ENCODE data around the gene CELF2.

CELF2 gene

GRCh38 chr10:11255796-11256444 lies 238.2 kb downstream of the CELF2 start:
- DNase-seq, result peak; percentile 57

DNA sequence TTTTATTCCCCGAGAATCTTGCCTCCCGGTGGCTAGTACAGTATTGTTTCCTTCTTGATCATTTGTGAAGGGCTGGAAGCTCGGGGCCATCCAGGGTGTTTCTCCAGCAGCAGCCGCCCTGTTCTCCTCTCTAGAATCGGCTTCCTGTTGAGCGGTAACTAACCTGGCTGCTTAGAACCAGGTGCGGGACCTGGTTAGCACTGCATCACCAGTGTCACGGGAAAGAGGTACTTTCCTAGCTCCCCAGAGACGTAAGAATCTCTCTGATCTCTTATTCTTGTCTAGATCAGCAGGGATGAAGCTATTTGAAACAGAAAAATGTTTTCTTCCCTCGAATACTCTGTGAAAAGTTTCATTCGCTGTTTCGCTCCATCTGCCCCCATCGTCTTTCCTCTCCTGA lies 239.2 kb downstream of the CELF2 start:
- no peak for DNase-seq

GRCh38 chr10:11257440-11258090 lies 239.9 kb downstream of the CELF2 start:
- DNase-seq, result no peak

- no peak for DNase-seq
Observed at GRCh38 chr10:11260170-11260569, 242.5 kb downstream of the CELF2 start.

DNA sequence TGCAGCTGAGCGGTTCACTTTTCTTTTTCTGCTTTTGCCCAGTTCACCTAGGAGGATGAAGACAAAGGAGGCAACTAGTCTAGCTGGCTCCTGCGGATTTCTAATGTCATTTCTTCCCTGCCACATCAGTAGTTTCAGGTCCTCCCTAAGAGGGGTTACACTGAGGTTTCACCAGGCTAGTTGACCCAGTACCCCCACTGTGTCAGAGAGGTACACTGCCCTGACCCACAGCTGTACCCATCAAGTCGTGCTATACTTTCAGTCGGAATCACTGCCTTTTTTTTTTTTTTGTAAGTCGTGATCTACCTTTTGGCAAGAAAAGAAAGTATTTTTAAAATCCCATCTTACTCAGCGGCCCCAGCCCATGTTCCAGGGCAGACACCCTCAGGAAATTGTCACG lies 243.5 kb downstream of the CELF2 start:
- no peak for DNase-seq

GRCh38 chr10:11261687-11262493 lies 244.2 kb downstream of the CELF2 start:
- no peak for DNase-seq

DNA sequence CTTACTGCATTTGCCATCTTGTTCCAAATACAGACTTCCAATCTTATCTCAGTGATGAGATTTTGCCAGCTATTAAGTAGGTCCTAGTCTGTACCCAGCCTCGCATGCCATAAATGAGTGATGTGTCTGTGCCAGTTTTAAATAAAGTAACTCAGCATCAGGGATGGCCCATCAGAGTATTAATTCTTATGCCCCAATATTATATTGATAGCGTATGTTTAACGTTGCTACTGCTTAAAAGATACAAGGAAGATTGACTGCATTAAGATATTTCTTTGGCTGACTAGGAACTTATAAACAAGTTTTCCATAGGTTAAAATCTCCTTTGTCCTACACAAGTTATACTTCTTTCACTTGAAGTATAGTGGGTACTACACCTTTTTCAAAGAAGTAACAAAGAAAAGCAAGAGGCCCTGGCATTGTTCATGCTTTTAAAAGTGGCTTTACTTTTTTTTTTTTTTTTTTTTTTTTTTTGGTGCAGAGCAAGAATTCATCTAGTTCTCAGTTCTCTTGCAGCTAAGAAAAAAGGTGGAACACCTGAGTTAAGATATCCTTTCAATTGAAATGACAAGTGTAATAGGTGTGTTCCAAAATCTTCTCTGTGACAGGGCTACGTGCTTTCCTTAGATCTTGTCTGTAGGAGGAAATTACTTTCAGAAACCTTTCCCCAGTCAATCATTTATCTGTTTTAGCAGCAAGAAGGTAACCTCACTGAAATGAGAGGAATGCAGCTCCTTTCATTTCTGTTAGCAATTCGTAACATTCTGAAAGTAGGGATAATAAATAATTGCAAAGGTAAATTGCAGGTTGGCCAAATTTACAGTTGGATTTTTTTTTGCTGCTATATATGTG lies 245.0 kb downstream of the CELF2 start:
- no peak for DNase-seq

GRCh38 chr10:11263767-11264166 lies 246.1 kb downstream of the CELF2 start:
- no peak for DNase-seq

GRCh38 chr10:11264296-11265048 lies 246.8 kb downstream of the CELF2 start:
- DNase-seq, result no peak

GRCh38 chr10:11265484-11265883 lies 247.8 kb downstream of the CELF2 start:
- no peak for DNase-seq

DNA sequence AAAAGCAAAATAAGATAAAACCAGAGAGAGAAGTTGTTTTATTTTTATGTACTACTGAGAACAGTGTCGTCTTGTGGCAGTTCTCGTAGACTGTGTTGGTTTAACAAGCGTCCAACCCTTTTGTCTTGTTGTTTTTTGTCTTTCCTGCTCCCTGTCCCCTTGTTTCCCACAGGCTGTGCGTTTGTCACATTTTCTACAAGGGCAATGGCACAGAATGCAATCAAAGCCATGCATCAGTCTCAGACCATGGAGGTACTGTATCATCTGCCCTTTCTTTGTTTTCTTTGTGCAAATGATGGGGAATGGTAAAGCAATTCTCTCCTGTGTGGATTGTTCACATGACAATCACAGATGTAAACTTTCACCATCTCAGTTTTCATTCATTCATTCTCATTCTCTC lies 248.8 kb downstream of the CELF2 start:
- DNase-seq, result no peak

DNA sequence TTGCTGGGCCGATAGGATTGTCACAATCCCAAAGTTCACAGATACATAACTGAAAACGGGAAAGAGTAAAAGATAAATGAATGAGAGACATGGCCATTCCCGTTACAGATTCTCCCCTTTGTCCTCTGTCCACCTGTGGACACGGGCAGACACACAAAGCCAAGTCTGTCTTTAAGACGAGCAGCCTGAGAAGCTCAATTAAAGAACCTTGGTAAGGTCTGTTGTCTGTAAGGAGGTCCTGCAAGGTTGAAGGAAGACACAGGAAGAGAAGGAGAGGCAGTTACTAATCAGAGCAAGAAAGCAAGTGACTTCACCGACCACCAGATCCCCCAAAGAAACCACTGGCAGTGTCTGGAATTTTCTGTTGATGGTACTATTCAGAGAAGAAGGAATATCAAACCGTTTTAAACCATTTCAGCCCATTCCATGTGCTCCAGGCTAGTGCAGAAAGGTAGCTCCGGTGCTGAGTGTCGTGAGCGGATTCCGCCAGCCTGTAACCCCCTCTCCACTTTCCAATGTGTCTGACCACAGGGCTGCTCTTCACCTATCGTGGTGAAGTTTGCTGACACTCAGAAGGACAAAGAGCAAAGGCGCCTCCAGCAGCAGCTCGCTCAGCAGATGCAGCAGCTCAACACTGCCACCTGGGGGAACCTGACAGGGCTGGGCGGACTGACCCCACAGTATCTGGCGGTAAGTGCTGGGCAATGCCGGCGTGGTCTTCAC lies 252.6 kb downstream of the CELF2 start:
- no peak for DNase-seq

DNA sequence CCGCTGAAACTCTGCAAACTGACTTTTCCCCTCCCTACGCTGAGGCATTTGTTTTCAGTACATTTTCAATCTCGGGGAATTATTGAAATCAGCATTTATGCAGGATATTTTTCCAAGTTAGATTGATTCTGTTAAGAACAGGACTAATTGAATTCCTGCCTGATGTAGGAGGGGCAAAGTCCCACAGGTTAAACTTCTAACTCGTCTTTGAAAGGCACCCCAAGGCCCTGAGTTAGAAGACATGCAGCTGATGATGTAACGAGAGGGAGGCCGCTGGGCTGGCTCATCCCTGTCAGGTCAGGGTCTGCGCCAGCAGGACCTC lies 253.1 kb downstream of the CELF2 start:
- DNase-seq, result no peak

- DNase-seq, result no peak
Observed at GRCh38 chr10:11272915-11273389, 255.3 kb downstream of the CELF2 start.

- DNase-seq, result peak; percentile 20
Observed at GRCh38 chr10:11274452-11274851, 256.8 kb downstream of the CELF2 start.

DNA sequence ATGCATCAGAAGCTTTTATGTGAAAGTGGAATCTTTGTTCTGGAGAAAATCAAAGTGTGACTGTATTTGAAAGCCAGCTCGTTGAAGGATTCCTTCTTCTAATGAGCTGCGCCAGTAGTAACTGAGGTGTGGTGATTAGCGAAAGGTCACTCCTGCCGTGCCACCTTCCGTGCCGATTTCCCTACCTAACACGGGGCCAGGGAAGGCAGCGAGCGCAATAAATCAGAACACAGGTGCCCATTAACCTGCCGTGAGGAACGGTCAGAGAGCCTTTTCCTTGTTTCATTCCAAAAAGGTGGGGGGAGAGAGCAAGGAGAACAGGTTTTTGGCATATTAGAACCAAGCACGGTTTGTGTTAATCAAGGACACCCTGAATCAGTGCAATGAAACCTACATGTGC lies 258.0 kb downstream of the CELF2 start:
- no peak for DNase-seq

DNA sequence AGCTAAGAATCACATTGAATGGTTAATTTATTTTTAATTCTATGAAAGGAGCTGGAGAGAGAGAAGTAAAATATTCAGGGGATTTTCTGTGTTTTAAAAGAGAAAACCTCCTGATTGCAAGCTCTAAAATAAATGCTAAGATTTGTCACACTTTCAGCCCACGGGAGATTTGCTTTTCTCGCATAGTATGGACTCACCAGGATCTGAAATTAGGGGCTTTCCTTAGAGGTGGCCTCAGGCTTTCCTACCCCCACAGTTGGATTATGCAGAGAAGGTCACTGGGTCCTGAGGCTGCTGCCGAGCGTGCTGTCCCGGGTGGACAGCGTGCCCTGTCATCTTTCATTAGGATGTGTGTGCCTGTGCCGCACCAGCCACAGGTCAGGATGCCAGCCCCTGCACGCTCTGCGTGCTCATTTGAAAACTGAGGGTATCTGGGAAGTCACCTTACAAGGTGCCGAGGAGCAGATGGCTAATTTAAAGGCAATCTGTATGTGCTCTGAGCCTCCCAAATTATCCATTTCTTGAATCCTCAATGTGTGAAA lies 258.8 kb downstream of the CELF2 start:
- DNase-seq, result no peak

GRCh38 chr10:11279314-11279713 lies 261.6 kb downstream of the CELF2 start:
- no peak for DNase-seq

DNA sequence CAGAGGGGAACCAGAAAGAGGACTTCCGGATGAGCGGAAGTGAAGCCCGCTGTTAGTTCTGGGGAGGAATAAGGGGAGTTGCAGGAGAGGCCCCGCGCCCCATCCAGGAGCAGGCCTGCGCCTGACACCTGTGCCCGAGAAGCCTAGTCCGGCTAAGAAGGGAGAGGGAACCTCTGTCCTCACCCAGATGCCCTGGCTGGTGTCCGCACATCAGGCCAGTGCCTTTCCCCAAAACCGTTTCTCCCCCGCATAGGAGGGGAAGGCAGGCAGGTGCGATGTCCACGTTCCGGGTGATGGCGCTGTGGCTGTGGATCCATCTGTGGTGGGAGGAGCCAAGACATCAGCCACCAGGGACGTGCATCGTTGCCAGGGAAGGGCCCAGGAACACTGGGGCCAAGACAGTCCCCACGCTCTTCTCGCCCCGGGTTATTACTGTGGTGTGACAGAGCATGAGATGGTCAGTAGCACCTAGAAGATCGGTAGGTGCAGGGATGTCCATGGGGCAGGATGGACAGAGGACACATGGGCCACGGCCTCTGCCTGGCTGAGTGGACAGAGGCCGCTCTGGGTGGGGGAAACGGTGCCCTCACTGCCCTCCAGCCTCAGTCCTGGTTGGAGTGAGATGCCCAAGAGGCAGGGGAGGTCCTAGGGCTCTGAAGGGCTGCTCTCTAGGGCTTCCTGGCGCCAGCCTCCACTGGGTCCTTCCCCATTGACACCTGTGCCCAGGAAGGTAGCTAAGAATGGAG lies 262.7 kb downstream of the CELF2 start:
- no peak for DNase-seq

GRCh38 chr10:11282156-11282555 lies 264.5 kb downstream of the CELF2 start:
- DNase-seq, result no peak

GRCh38 chr10:11282661-11283060 lies 265.0 kb downstream of the CELF2 start:
- no peak for DNase-seq

Data from NCI-H1436 (cell line).